Esophagus muscularis mucosa (tissue), 4 donors: Measurements from ENCODE around the gene CCDC187. TPM values are rescaled to one million over a fixed set of nuclear protein-coding genes. Genes with fewer than 3 reads are reported as not detected.
A peak's percentile ranks its signal among the peaks of the same experiment; 100 is the strongest.

Experiments
- DNase-seq: peaks from one replicate; pipeline ENCODE4 v3.0.0-alpha.2; 2017; ENCODE audit errors: extremely low spot score
- H3K27ac ChIP-seq, 4 donors: fragments of 200-600 bp; sonication (generic); replicated peaks in 1 of 4; 1 replicate in 3 of 4; 2 replicates in 1 of 4; pipeline ENCODE4 v1.5.1; 2016 to 2019; ENCODE audit warnings: mild to moderate bottlenecking in 1 of 4
- H3K27me3 ChIP-seq, 4 donors: fragments of 200-600 bp; sonication (generic); one replicate each; pipeline versions ENCODE4 v1.5.1 to v1.6.0; 2016 to 2019
- H3K36me3 ChIP-seq, 4 donors: fragments of 200-600 bp; sonication (generic); one replicate each; pipeline ENCODE4 v1.5.1; 2016 to 2019
- H3K4me1 ChIP-seq, 4 donors: fragments of 200-600 bp; sonication (generic); one replicate each; pipeline ENCODE4 v1.5.1; 2016 to 2019
- H3K4me3 ChIP-seq, 4 donors: fragments of 200-600 bp; sonication (generic); 1 replicate in 2 of 4; 2 replicates in 2 of 4; pipeline ENCODE4 v1.5.1; 2016 to 2019; ENCODE audit warnings: mild to moderate bottlenecking in 4 of 4, moderate library complexity in 1 of 4
- H3K9me3 ChIP-seq, 4 donors: fragments of 200-600 bp; sonication (generic); 1 replicate in 3 of 4; 2 replicates in 1 of 4; pipeline ENCODE4 v1.5.1; 2016 to 2019
- EP300 ChIP-seq: sonication (generic); formaldehyde crosslinking; IDR thresholded peaks from one replicate; pipeline ENCODE4 v1.6.1; 2017; ENCODE audit warnings: antibody characterized with exemption
- POLR2A ChIP-seq: fragments of 450-650 bp; IDR thresholded peaks from one replicate; pipeline ENCODE4 v1.6.1; 2017; ENCODE audit warnings: antibody characterized with exemption, moderate library complexity, mild to moderate bottlenecking, low read depth
- POLR2AphosphoS5 ChIP-seq, 2 donors: sonication (generic); formaldehyde crosslinking; IDR thresholded peaks; one replicate each; pipeline ENCODE4 v1.6.1; 2017; ENCODE audit warnings: antibody characterized with exemption in 2 of 2
- WGBS: methylation state at CpG from one replicate; pipeline ENCODE4 v1.1.5; 2018; 5-methylcytosine and 5-hydroxymethylcytosine counted together
- intact Hi-C: fragments of 100-400 bp; cut with DNase I; formaldehyde crosslinking; loops from one replicate; pipeline ENCODE4 v1.15.1; 2023
- total RNA-seq, 4 donors: library from RNA; depleted of rRNA; stranded (reverse); fragments of >200 nt; gene quantifications; one replicate each; pipeline versions ENCODE4 v1.1.0 to v1.2.1, GENCODE V29; 2016
- TF ChIP-seq, protein P1 (sequence below), 3 experiments: fragments of 200-600 bp in 2 of 3; fragments of 450-650 bp in 1 of 3; sonication (generic) in 2 of 3; IDR thresholded peaks; one replicate each; pipeline ENCODE4 v1.5.1; 2017 to 2019; ENCODE audit warnings: antibody characterized with exemption in 3 of 3, mild to moderate bottlenecking in 2 of 3, moderate library complexity in 1 of 3

Gene CCDC187
- total RNA-seq, 4 donors from 2014 or later = not detected

DNA sequence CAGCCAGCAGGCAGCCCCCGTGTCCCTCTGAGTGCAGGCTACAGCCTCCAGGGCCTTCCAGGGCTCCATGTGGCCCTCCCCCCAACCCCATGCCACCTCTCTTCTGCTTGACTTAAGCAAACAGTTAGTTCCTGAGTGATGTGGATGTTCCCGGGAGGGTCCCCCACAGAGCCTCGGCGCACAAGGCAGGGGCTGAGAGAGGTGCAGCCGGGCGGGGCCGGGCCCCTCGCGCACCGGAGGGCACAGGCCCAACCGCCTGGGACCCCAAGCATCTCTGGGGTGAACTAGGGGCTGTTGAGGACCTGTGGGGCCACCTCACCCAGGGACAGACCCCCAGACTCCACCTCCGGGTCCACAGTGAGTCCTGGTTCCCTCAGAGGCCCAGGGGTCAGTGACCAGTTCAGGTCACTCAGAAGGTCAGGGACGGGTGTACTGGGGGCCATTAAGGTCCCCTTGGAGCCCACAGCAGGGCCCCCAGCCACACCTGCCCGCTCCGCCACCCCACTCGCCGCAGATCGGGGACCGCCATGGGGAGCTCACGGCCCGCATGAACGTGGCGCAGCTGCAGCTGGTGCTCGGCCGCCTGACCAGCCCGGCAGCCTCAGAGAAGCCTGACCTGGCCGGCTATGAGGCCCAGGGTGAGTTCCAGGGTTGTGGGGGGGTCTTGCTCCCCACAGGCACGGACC lies 36.6 kb upstream of the CCDC187 start:
- no peak for DNase-seq
- H3K27ac ChIP-seq = no peak overlapping the region
- intact Hi-C loops = no loop called here
- no peaks in the 10 kb centered on the region for H3K27me3 ChIP-seq
- 84% methylated on average over 7 of the region's 28 CpGs for WGBS
- H3K36me3 ChIP-seq = peaks cover 0 to 52% (median 39%) of the 10 kb centered on the region in 4 donors
- peaks cover 28 to 42% (median 36%) of the 10 kb centered on the region in 4 donors for H3K4me1 ChIP-seq
- H3K4me3 ChIP-seq = no peak overlapping the region
- TF ChIP-seq EP300 = no peak
- TF ChIP-seq POLR2AphosphoS5 (IDR thresholded peaks at IDR 0.05) = no peak
- TF ChIP-seq, protein P1, sequence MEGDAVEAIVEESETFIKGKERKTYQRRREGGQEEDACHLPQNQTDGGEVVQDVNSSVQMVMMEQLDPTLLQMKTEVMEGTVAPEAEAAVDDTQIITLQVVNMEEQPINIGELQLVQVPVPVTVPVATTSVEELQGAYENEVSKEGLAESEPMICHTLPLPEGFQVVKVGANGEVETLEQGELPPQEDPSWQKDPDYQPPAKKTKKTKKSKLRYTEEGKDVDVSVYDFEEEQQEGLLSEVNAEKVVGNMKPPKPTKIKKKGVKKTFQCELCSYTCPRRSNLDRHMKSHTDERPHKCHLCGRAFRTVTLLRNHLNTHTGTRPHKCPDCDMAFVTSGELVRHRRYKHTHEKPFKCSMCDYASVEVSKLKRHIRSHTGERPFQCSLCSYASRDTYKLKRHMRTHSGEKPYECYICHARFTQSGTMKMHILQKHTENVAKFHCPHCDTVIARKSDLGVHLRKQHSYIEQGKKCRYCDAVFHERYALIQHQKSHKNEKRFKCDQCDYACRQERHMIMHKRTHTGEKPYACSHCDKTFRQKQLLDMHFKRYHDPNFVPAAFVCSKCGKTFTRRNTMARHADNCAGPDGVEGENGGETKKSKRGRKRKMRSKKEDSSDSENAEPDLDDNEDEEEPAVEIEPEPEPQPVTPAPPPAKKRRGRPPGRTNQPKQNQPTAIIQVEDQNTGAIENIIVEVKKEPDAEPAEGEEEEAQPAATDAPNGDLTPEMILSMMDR (IDR thresholded peaks at IDR 0.05) = no peak
- no peak for TF ChIP-seq POLR2A
- no peaks in the 10 kb centered on the region for H3K9me3 ChIP-seq

DNA sequence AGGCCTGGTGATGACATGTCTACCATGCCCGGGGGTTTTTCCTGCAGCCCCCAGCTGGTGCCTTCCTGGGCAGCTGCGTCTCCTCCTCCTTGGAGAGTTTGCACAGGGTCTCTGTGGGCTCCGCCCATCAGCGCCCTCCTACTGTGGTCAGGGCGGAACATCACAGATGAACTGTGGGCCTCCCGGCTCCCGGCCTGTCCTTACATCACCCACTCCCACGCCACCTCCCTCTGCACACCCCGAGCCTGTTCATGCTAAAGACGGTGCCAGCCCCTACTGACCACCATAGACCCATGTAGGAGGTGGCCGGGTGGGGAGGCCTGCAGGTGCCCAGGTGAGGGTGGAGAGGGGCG lies 36.0 kb upstream of the CCDC187 start:
- Histone ChIP-seq H3K4me3 (no peak overlapping the region), H3K36me3 (peaks cover 0 to 58% (median 41%) of the 10 kb centered on the region in 4 donors), H3K27me3 (no peaks in the 10 kb centered on the region), H3K9me3 (no peaks in the 10 kb centered on the region), H3K4me1 (peaks cover 22 to 36% (median 32%) of the 10 kb centered on the region in 4 donors), H3K27ac (no peak overlapping the region)
- DNase-seq = no peak
- intact Hi-C loops = loop anchor here (5.0 kb wide), 1 partner anchor 57 kb away; no protein-coding TSS in a partner anchor
- no peak for TF ChIP-seq POLR2AphosphoS5 (IDR thresholded peaks at IDR 0.05)
- no peak for TF ChIP-seq EP300
- no peak for TF ChIP-seq POLR2A
- TF ChIP-seq, protein P1 (IDR thresholded peaks at IDR 0.05) = no peak
- 91% methylated on average over 10 of the region's 12 CpGs for WGBS

DNA sequence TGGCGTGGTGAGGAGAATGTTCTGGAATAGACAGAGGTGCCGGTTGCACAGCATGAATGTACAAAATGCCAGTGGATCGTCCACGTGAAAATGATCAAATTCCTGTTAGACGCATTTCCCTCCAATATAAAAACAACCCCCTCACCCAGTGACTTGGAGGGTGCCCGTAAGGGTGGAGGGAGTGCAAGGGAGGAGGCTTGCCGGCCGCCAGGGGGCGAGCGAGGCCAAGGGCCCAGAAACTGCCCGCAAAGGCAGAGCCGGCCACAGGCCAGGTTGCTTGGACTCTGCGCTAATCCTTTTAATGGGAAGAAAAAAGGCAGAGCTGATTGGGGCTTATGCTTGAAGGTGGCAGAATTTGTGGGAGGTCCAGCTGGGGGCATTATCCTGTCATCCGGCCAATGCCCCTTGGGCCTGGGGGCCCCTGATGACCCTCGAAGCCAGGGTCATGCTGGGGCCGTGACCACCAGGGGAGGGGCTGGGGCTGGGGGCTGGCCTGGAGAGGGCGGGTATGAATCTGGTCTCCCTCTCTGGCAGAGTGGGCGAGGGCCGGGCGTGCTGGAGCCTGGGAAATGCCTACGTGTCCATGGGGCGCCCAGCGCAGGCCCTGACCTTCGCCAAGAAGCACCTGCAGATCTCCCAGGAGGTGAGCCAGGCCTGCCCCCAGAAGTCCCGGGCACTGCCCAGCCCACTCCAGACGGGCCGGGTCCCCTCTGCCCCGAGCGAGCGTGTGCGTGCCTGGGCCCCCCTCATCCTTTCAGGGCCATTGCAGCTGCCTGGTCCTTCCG lies 35.5 kb upstream of the CCDC187 start:
- Histone ChIP-seq H3K27ac (no peak overlapping the region), H3K4me3 (no peak overlapping the region), H3K9me3 (no peaks in the 10 kb centered on the region), H3K27me3 (no peaks in the 10 kb centered on the region), H3K36me3 (peaks cover 0 to 64% (median 44%) of the 10 kb centered on the region in 4 donors), H3K4me1 (peaks cover 19 to 32% (median 30%) of the 10 kb centered on the region in 4 donors)
- TF ChIP-seq POLR2A = no peak
- peak in 1 of 2 donors; percentile 50 for TF ChIP-seq POLR2AphosphoS5 (IDR thresholded peaks at IDR 0.05)
- TF ChIP-seq EP300 = no peak
- TF ChIP-seq, protein P1 (IDR thresholded peaks at IDR 0.05) = peak; percentile 77 to 91 (median 82)
- 66% methylated on average over 19 of the region's 32 CpGs for WGBS
- DNase-seq = no peak
- intact Hi-C loops = loop anchor here (5.0 kb wide), 1 partner anchor 58 kb away; no protein-coding TSS in a partner anchor

DNA sequence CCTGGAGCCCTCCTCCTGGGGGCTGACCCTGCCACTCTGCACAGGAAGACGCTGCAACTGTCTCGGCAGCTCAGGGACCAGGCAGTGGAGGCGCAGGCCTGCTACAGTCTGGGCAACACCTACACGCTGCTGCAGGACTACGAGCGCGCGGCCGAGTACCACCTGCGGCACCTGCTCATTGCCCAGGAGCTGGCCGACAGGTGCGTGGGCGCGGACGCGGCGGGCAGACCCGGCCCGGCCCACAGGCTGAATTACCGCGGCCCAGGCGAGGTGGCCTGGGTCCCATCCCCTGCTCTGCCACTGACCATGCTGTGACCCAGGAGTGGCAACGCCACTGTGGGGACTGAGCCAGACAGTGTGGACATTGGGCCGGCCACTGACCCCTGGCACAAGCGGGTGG lies 34.6 kb upstream of the CCDC187 start:
- Histone ChIP-seq H3K36me3 (peaks cover 0 to 71% (median 47%) of the 10 kb centered on the region in 4 donors), H3K27ac (no peak overlapping the region), H3K27me3 (no peaks in the 10 kb centered on the region), H3K4me3 (no peak overlapping the region), H3K4me1 (peaks cover 19 to 31% (median 29%) of the 10 kb centered on the region in 4 donors), H3K9me3 (no peaks in the 10 kb centered on the region)
- DNase-seq = no peak
- 87% methylated on average over 3 of the region's 25 CpGs for WGBS
- TF ChIP-seq EP300 (no peak), POLR2A (no peak), POLR2AphosphoS5 (IDR thresholded peaks at IDR 0.05) (no peak)
- TF ChIP-seq, protein P1 (IDR thresholded peaks at IDR 0.05) = no peak
- intact Hi-C loops = loop anchor here (5.0 kb wide), 1 partner anchor 59 kb away; no protein-coding TSS in a partner anchor
